Measurements from ENCODE around the gene CEP192.
"Not testable (repeated sequence)": the region's sequence is repeated elsewhere in the genome, so short reads cannot be mapped to it uniquely, and the experiment has no call there.

The CEP192 gene

GRCh38 chr18:12990967-12991820 is at the start of gene CEP192:
CEP192 (plus strand) TSS chr18:12991362; CDS start chr18:12999425, 8,063 bp downstream.
- peak; percentile 92 to 96 for DNase-seq (ENCODE audit: low read depth in 2 of 2)

DNA sequence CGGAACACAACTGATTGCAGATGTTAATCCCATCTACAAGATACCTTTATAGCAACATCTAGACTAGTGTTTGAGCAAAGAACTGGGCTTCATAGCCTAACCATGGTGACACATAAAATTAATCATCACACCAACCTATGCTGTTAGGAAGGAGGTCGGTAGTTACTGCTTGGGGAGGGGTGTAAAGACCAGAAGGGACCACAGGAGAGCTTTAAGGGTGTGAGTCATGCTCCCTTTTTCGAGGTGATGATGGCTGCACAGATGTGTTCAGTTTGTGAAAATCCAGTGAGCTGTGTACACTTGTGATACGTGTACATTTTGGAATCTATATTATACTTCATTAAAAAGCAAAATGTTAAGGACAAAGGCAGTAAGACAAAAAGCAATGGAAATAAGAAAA is 47.9 kb upstream of the CEP192 start:
- no peak for DNase-seq (ENCODE audit: low read depth in 2 of 2)

DNA sequence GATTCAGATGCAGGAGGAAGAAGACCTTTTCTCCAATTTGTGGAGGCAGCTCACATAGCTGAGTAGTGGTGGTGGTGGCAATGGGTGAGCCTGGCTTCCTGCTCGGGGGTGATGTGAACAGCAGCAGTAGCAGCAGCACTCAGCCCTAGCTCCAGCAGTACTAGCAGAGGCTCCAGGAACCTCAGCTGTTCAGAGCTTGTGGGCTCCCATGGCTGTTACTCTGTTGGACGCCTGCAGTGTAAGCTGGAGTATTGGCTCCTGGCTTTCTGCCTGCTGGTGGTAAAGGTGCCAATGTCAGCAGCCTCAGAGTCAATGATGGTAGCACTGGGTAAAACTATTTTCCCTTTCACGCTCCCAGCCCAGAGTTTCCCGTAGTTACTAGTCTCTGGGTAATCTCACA is 46.5 kb upstream of the CEP192 start:
- DNase-seq (ENCODE audit: low read depth in 2 of 2) = no peak

DNA sequence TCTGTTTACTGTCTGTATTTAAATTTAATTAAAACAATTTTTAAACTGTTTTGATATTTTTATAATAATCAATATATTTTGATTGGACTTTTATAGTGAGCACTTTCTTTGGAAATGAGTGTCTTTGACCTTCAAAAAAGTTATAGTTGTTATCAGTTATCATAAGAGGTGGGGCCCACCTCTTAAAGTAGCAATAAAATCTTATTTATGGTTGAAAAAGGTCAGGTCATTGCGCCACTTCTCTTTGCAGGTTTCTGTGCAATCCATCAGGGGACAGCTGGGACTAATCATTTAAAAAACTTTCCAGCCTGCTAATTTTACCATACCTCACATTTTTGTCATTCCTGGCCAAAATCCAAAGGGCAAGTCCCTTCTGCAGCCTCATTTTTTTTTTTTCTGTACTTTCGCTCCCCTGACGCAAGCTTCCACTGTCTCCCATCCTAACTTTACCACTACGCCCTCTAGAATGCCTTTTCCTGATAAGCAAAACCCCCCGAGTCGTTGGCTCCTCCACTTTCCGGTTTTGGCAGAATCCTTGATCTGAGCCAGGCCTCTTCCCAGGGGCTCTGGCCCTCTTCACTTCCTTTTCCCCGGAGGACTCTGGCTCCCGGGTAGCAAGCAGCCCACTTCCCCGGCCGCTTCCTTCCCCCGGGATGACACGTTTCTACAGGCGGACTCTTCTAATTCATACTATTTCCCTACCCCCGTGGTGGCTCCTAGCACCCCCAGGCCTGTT is 44.4 kb upstream of the CEP192 start:
- DNase-seq (ENCODE audit: low read depth in 2 of 2) = no peak

DNA sequence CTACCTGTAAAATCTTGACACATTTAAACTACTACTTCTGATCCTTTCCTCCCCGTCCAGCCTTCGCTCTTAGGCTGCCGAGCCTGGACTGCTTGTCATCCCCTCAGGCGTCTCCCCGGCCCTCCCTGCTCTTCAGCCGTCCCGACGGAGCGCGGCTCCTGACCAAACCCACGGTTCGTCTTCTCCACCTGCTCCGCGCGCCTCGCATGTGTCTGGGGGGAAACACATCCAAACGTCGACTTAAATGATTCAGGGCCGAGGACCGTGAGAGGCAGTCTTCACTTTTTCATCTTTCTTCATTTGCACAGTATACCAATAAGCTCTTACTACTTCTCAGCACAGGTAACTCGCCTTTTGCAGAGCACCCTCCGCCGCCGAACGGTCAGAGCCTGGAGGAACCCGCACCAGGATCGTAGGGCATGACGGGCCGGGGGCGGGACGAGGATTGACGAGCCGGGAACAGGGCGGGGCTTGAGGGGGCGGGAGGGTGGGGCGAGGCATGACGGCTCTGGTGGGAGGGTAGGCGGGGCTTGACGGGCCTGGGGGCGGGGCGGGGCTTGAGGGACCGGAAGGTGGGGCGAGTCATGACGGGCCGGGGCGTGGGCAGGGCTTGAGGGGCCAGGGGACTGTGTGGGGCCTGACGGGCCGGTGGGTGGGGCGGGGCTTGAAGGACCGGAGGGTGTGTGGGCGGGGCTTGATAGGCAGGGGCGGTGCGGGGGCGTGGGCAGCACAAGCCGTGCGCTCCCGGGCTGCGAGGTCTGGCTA is 43.7 kb upstream of the CEP192 start, which contains the start of gene SEH1L:
Gene SEH1L (plus strand): TSS at position 727 of the 765 bp plus-strand sequence. CDS start 111 bp downstream, outside the sequence.
- peak; percentile 98 to 99 for DNase-seq (ENCODE audit: low read depth in 2 of 2)

DNA sequence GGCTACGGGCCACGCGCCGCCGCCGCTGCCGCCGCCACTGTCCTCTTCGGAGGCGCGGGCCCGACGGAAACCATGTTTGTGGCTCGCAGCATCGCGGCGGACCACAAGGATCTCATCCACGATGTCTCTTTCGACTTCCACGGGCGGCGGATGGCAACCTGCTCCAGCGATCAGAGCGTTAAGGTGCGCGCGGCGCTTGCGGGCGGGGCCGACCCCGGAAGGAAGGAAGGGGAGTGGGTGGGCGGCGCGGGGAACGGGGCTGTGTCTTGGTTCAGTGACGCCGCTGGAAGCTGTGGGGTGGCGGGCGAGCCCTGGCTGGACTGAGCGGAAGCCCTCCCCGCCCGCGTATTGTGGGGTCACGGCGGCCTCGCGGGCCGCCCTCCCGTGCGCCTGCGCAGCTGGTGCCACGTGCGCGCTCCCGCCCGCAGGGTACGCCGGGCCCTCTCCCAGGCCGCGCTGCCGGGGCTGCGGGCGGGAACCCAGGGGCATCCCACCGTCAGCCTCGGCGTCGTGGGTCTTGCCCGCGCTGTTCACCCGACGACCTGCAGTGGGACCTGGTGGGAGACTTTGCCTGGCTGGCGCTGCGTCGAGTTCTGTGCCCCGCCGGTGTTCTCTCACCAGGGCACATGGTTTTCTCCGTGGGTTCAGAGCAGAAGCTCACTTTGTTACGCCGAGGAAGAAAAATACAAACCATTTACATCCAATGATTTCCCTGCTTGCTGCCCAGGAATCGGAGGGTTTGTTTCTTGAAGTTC is 42.9 kb upstream of the CEP192 start:
- peak; percentile 97 to 98 for DNase-seq (ENCODE audit: low read depth in 2 of 2)

GRCh38 chr18:12958478-12958877 is 32.7 kb upstream of the CEP192 start:
- no peak for DNase-seq (ENCODE audit: low read depth in 2 of 2)

DNA sequence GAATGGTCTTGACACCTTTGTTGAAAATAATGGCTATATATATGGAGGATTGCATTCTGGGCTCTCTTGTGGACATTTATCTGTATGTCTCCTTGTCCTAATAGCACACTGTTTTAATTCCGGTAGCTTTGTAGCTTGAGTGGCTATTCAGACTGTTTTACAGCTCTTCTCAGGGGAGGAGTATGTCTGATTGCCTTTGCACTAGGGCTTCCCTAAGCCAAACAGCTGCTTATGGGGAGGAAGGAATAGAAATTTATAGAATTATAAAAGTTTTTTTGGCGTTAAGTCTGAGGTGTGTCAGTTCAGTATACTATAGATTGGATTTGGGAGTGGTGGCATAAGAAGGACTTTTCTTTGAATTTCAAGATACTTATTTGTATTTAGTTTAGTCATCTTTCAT is 30.8 kb upstream of the CEP192 start:
- no peak for DNase-seq (ENCODE audit: low read depth in 2 of 2)

DNA sequence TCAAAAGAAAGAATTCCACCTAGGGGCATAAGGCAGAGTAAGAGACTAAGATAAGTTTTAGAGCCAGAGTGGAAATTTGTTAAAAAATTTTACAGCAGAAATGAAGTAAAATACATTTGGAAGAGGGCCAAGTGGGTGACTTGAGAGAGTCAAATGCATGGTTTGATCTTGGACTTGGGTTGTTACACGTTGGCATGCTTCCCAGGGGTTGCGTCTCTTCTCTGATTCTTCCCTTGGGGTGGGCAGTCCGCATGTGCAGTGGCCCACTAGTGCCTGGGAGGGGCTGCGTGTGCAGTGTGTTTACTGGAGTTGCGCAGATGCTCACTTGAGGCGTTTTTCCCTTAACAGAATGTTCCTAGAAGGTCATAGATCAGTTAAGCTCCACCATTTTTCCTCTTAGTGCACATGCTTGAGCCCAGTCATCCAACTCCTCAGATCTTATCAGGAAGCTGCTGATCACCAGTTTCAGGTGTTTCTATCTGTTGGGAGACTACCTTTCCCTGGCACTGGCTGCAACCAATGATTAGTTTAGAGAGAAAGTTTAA is 30.2 kb upstream of the CEP192 start:
- DNase-seq (ENCODE audit: low read depth in 2 of 2) = no peak

DNA sequence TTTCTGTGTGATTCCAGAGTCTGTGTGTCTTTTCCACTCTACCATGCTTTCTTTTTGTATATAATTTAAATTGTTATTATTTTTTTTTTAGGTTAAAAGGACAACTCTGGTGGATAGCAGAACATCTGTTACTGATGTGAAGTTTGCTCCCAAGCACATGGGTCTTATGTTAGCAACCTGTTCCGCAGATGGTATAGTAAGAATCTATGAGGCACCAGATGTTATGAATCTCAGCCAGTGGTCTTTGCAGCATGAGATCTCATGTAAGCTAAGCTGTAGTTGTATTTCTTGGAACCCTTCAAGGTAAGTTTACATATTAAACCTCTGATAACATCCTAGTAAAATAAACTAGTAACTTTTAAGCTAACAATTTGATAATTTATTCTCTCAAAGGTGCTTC is 28.1 kb upstream of the CEP192 start:
- no peak for DNase-seq (ENCODE audit: low read depth in 2 of 2)

DNA sequence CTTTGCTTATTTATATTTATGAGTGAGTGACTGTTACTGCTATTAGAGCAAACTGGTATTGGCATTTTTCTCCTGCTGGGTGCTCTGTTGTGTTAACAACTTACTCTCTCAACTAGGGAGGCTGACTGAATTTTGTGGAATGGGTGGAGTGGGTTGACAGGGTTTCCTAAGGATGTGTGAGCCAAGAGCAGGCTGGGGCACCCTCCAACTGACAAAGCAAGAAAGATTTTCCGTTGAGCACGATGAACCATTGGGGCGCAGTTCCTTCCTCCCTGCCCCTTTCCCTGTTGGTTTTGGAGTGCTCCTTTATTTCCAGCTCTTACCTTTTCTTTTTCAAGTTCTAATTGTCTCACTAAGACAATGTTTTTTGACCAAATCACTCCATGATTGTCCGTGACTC is 23.0 kb upstream of the CEP192 start:
- DNase-seq (ENCODE audit: low read depth in 2 of 2) = no peak

- no peak for DNase-seq (ENCODE audit: low read depth in 2 of 2)
These were observed 22.5 kb upstream of the CEP192 start for GRCh38 chr18:12968619-12969018.

- no peak for DNase-seq (ENCODE audit: low read depth in 2 of 2)
These were observed 17.5 kb upstream of the CEP192 start for GRCh38 chr18:12973562-12974213.

DNA sequence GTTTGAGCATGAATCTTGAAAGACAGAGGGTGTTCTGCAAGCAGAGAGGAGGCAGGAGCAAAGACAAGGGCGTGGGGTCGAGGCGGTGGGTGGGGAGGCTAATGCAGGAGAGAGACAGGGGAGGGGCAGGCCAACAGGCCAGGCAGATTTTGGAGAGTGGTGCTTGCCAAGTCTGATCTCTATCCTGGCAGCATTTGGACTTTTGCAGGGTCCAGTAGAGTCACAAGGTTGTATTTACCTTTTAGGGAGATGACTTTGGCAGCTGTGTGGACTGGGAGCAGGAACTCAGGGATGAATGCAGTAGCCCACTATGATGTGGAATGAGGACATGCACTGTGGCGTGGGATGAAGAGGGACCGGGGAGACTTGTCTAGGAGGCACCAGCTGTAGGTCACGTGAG is 15.7 kb upstream of the CEP192 start:
- no peak for DNase-seq (ENCODE audit: low read depth in 2 of 2)

DNA sequence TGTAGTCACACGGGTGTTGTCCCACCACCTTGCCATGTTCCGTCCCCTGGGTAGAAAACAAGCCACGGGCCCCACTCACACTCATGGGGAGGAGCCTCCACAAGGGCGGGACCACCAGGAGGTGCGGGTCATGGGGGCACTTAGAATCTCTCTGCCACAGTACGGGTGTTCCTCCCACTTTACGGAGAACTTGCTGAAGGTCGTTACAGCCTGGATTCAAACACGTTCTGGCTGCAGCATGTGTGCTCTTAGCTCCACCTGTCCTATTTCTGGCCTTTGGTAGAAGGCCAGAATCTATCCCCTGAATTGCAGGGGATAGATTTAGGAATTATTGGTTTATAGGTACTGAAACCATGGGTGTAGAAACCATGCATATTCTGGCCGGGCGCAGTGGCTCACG is 14.9 kb upstream of the CEP192 start:
- DNase-seq (ENCODE audit: low read depth in 2 of 2) = no peak

DNA sequence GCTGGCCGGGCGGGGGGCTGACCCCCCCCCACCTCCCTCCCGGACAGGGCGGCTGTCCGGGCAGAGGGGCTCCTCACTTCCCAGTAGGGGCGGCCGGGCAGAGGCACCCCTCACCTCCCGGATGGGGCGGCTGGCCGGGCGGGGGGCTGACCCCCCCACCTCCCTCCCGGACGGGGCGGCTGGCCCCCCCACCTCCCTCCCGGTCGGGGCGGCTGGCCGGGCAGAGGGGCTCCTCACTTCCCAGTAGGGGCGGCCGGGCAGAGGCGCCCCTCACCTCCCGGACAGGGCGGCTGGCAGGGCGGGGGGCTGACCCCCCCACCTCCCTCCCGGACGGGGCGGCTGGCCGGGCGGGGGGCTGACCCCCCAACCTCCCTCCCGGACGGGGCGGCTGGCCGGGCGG is 11.1 kb upstream of the CEP192 start:
- DNase-seq (ENCODE audit: low read depth in 2 of 2) = not testable (repeated sequence)

DNA sequence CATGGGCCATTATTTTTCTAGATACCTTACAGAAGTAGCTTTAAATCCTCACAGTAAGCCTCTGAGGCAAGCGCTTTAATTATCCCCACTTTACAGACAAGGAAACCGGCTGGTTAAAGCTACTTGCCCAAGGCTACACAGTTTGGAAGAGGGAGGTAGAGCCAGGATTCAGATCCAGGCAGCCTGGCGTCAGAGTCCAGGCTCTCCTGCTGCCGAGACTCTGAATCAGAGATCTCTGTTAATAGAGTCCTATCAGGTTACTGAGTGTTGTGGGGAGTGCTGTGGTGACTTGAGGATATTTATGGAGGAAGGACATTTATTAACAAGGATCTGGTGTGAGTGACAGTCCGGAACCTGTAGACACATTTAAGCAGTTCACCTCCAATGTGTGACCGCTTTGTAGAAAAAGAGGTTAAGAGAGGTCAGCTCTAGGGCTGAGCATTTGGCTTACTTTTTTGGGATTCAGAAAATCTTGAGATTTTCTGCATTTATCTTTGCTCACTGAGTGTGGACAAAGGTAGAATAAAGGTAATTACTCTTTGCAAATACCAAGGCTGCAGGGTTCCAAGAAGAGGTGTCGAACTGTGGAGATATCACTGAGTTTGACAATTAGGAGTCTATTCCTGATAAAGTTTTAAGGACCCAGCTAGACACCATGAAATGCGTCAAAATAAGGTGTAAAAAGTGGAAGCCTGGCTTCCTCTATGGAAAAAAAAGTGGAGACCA is 1.6 kb upstream of the CEP192 start:
- DNase-seq (ENCODE audit: low read depth in 2 of 2) = no peak

GRCh38 chr18:12990123-12990475 is 1.1 kb upstream of the CEP192 start:
- DNase-seq (ENCODE audit: low read depth in 2 of 2) = peak in 1 of 2 experiments; percentile 55

DNA sequence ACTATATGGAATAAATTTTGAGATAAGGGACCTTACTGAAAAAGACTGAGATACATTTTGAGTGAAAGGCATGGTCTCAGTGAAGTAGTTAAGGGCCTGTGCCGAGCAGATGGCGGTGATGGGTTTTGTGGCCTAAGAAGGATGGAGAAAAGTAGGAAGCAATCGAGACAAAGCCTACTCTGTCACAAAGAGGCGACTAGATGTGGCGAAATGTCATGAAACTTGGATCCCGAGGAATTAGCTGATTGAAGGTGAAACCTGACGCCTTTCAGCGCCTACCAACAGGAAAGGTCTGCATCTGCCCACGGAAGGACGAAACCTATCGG is 558 bp upstream of the CEP192 start:
- DNase-seq (ENCODE audit: low read depth in 2 of 2) = peak in 1 of 2 experiments; percentile 3

DNA sequence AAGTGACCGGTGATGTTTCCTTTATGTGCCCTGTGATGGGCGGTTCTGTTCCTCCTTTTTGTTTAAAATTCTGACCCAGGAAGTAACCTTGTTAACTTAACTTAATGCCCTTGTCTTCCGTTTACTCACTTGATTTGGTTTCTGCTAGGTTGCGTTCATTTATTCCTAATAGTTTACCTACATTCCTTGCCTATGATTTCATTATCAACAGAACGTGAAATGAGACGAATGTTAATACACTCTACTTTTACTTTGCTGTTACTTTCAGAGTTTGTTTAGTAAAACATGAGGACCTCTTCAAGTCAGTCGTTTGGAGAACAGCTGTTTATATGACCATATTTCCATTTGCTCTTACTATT is 638 bp downstream of the CEP192 start:
- DNase-seq (ENCODE audit: low read depth in 2 of 2) = no peak

All from stimulated activated CD4-positive, alpha-beta T cell treated with anti-CD3 and anti-CD28 coated beads, Interleukin-12 subunit alpha, Interleukin-12 subunit beta, amount 100 ng/mL, for 24 hours (primary cell).